Measurements from ENCODE around the gene MED26.
"Not testable (repeated sequence)": the region's sequence is repeated elsewhere in the genome, so short reads cannot be mapped to it uniquely, and the experiment has no call there.

The MED26 gene

GRCh38 chr19:16571822-16572331 lies 56.1 kb downstream of the MED26 start:
- DNase-seq: no peak

- no peak for DNase-seq
These were observed 56.7 kb downstream of the MED26 start for GRCh38 chr19:16571283-16571682.

GRCh38 chr19:16569609-16570320 lies 58.2 kb downstream of the MED26 start:
- no peak for DNase-seq

- DNase-seq: no peak
These were observed 61.3 kb downstream of the MED26 start for GRCh38 chr19:16566702-16567101.

- peak; percentile 78 for DNase-seq
These were observed 61.8 kb downstream of the MED26 start for GRCh38 chr19:16566161-16566560.

GRCh38 chr19:16564842-16565241 lies 63.2 kb downstream of the MED26 start:
- DNase-seq: no peak

GRCh38 chr19:16562608-16563025 lies 65.4 kb downstream of the MED26 start:
- no peak for DNase-seq

- no peak for DNase-seq
These were observed 66.6 kb downstream of the MED26 start for GRCh38 chr19:16561382-16561781.

GRCh38 chr19:16559780-16560276 lies 68.2 kb downstream of the MED26 start:
- DNase-seq: no peak

GRCh38 chr19:16554776-16555175 lies 73.2 kb downstream of the MED26 start:
- no peak for DNase-seq

- DNase-seq: not testable (repeated sequence)
These were observed 76.1 kb downstream of the MED26 start for GRCh38 chr19:16551902-16552301.

- no peak for DNase-seq
These were observed 79.0 kb downstream of the MED26 start for GRCh38 chr19:16548956-16549355.

GRCh38 chr19:16544473-16545231 lies 83.4 kb downstream of the MED26 start:
- no peak for DNase-seq

- not testable (repeated sequence) for DNase-seq
These were observed 84.3 kb downstream of the MED26 start for GRCh38 chr19:16543734-16544133.

GRCh38 chr19:16542910-16543472 lies 85.0 kb downstream of the MED26 start:
- DNase-seq: no peak

GRCh38 chr19:16542045-16542909 lies 85.7 kb downstream of the MED26 start, which contains the start of gene CHERP:
TSS of gene CHERP (minus strand) at chr19:16542437. CDS start at chr19:16542378, 59 bp downstream.
- DNase-seq: peak; percentile 92

GRCh38 chr19:16541526-16542044 lies 86.4 kb downstream of the MED26 start:
- no peak for DNase-seq

GRCh38 chr19:16540948-16541347 lies 87.1 kb downstream of the MED26 start:
- DNase-seq: no peak

- DNase-seq: no peak
These were observed 90.9 kb downstream of the MED26 start for GRCh38 chr19:16537111-16537510.

GRCh38 chr19:16536130-16536529 lies 91.9 kb downstream of the MED26 start:
- no peak for DNase-seq

GRCh38 chr19:16535381-16535780 lies 92.6 kb downstream of the MED26 start:
- no peak for DNase-seq

Data from activated effector memory CD4-positive, alpha-beta T cell treated with Interleukin-2 at 50 U/mL for 16 hours (primary cell).